ENCODE results near the gene DDX3X. TPM values are rescaled to one million over a fixed set of nuclear protein-coding genes. Genes with fewer than 3 reads are reported as not detected.

Gene DDX3X
- total and polyA plus RNA-seq, 9 of the 15 experiments (the other 6 are each of a cell fraction or from before 2014, with no cell fraction given), result 51.3 to 232 (median 138) TPM

DNA sequence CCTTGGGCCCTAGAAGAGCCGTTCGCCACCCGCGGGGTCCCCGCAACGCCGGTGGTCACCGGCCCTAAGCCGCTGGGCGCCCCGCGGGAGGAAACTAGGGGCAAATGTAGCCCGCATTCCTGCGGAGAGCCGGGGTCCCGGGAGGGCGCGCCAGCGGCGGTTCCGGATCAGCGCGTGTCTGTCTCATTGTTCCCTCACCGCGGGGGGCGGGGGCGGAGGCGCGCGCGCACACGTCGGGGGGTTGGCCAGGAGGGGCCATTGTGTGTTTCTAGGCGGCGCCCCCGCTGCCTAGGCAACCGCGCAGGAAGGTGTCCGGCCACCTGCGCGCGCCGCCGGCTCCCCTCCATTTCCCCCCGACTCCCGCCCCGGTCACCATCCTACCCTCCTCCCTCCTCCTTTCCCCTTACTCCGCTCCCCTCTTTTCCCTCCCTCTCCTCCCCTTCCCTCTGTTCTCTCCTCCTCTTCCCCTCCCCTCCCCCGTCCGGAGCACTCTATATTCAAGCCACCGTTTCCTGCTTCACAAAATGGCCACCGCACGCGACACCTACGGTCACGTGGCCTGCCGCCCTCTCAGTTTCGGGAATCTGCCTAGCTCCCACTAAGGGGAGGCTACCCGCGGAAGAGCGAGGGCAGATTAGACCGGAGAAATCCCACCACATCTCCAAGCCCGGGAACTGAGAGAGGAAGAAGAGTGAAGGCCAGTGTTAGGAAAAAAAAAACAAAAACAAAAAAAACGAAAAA, 789 bp upstream of the DDX3X start (continued):
- TF ChIP-seq MXD1 (CRISPR knock-in tag; IDR thresholded peaks at IDR 0.05; ENCODE audit: borderline replicate concordance, poor library complexity, severe bottlenecking) (no peak), MCM7 (IDR thresholded peaks at IDR 0.05) (peak in 1 of 2 experiments; percentile 33; a peak in 1 of 4 replicates), TGIF2 (CRISPR knock-in tag; IDR thresholded peaks at IDR 0.05) (no peak), SMAD1 (IDR thresholded peaks at IDR 0.05; ENCODE audit: low read depth, low read length, partially characterized antibody) (no peak), ZNF134 (CRISPR knock-in tag; conservative IDR thresholded peaks at IDR 0.05) (no peak), HOMEZ (CRISPR knock-in tag; IDR thresholded peaks at IDR 0.05) (no peak), E2F3 (CRISPR knock-in tag; IDR thresholded peaks at IDR 0.05) (no peak), SETDB1 (IDR thresholded peaks at IDR 0.05; ENCODE audit: low read length) (no peak), NR2F6 (CRISPR knock-in tag; IDR thresholded peaks at IDR 0.05) (no peak), ZFP91 (CRISPR knock-in tag; IDR thresholded peaks at IDR 0.05) (no peak), ATF7 (IDR thresholded peaks at IDR 0.05) (no peak), HDAC3 (IDR thresholded peaks at IDR 0.05; ENCODE audit: borderline replicate concordance, partially characterized antibody) (peak; percentile 50), ZNF274 (IDR thresholded peaks at IDR 0.05; ENCODE audit: borderline replicate concordance, low read depth, low read length) (no peak), ZNF77 (CRISPR knock-in tag; IDR thresholded peaks at IDR 0.05) (no peak), ARNT (IDR thresholded peaks at IDR 0.05) (peak; percentile 83 to 84; a peak in 3 of 4 replicates), HDAC2 (IDR thresholded peaks at IDR 0.05) (peak; percentile 64), PHB (CRISPR knock-in tag; IDR thresholded peaks at IDR 0.05) (no peak), TBP (optimal IDR thresholded peaks at IDR 0.05; ENCODE audit: low read depth, low read length) (no peak), ZNF347 (CRISPR knock-in tag; IDR thresholded peaks at IDR 0.05; ENCODE audit: low read depth) (no peak)
- TF ChIP-seq, protein P1, sequence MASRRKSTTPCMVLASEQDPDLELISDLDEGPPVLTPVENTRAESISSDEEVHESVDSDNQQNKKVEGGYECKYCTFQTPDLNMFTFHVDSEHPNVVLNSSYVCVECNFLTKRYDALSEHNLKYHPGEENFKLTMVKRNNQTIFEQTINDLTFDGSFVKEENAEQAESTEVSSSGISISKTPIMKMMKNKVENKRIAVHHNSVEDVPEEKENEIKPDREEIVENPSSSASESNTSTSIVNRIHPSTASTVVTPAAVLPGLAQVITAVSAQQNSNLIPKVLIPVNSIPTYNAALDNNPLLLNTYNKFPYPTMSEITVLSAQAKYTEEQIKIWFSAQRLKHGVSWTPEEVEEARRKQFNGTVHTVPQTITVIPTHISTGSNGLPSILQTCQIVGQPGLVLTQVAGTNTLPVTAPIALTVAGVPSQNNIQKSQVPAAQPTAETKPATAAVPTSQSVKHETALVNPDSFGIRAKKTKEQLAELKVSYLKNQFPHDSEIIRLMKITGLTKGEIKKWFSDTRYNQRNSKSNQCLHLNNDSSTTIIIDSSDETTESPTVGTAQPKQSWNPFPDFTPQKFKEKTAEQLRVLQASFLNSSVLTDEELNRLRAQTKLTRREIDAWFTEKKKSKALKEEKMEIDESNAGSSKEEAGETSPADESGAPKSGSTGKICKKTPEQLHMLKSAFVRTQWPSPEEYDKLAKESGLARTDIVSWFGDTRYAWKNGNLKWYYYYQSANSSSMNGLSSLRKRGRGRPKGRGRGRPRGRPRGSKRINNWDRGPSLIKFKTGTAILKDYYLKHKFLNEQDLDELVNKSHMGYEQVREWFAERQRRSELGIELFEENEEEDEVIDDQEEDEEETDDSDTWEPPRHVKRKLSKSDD (conservative IDR thresholded peaks at IDR 0.05; ENCODE audit: low read length), result no peak
- TF ChIP-seq, protein P2, sequence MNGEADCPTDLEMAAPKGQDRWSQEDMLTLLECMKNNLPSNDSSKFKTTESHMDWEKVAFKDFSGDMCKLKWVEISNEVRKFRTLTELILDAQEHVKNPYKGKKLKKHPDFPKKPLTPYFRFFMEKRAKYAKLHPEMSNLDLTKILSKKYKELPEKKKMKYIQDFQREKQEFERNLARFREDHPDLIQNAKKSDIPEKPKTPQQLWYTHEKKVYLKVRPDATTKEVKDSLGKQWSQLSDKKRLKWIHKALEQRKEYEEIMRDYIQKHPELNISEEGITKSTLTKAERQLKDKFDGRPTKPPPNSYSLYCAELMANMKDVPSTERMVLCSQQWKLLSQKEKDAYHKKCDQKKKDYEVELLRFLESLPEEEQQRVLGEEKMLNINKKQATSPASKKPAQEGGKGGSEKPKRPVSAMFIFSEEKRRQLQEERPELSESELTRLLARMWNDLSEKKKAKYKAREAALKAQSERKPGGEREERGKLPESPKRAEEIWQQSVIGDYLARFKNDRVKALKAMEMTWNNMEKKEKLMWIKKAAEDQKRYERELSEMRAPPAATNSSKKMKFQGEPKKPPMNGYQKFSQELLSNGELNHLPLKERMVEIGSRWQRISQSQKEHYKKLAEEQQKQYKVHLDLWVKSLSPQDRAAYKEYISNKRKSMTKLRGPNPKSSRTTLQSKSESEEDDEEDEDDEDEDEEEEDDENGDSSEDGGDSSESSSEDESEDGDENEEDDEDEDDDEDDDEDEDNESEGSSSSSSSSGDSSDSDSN (IDR thresholded peaks at IDR 0.05; ENCODE audit: borderline replicate concordance in 1 of 2, low read depth in 2 of 2, low read length in 2 of 2), result no peak
